WTC11 (cell line): ENCODE measurements around the gene POU5F2. TPM values are rescaled to one million over a fixed set of nuclear protein-coding genes. Genes with fewer than 3 reads are reported as not detected.

Source experiments
- ATAC-seq: fragments of 200-7000 bp; cut with Tn5 transposase; 2 replicates; pipeline ENCODE4 v1.10.0; 2021; ENCODE audit warnings: mild to moderate bottlenecking, moderate library complexity
- CTCF ChIA-PET: fragments of 300-600 bp; sonication (Branson Sonifier 250); formaldehyde crosslinking; loops from one replicate; lab custom pipeline; 2021; ENCODE audit warnings: antibody characterized with exemption; lab: Charles Lee
- POLR2A ChIA-PET: fragments of 350-600 bp; sonication (Branson Sonifier 250); formaldehyde crosslinking; loops from one replicate; lab custom pipeline; 2021; ENCODE audit warnings: antibody characterized with exemption; lab: Charles Lee
- DNase-seq: peaks from one replicate; pipeline ENCODE4 v3.0.0; 2021; ENCODE audit warnings: low spot score
- H3K27ac Mint-ChIP-seq: 2 replicates; pipeline ENCODE4 v1.8.0; 2021; ENCODE audit warnings: mixed read lengths
- H3K27me3 Mint-ChIP-seq: 2 replicates; pipeline ENCODE4 v1.8.0; 2021; ENCODE audit warnings: low read depth, mild to moderate bottlenecking, moderate library complexity, mixed read lengths
- H3K36me3 Mint-ChIP-seq: 2 replicates; pipeline ENCODE4 v1.8.0; 2021; ENCODE audit warnings: mixed read lengths
- H3K4me1 Mint-ChIP-seq: 2 replicates; pipeline ENCODE4 v1.8.0; 2022; ENCODE audit warnings: mixed read lengths
- H3K4me3 Mint-ChIP-seq: 2 replicates; pipeline ENCODE4 v1.8.0; 2021; ENCODE audit warnings: mild to moderate bottlenecking, moderate library complexity, mixed read lengths
- H3K9me3 Mint-ChIP-seq: 2 replicates; pipeline ENCODE4 v1.8.0; 2021; ENCODE audit warnings: mixed read lengths
- ARID4B ChIP-seq: sonication (generic); formaldehyde crosslinking; IDR thresholded peaks from 2 replicates; pipeline ENCODE4 v1.8.0; 2023; ENCODE audit warnings: missing genetic modification reagents, mild to moderate bottlenecking, borderline replicate concordance
- ATF1 ChIP-seq: sonication (generic); formaldehyde crosslinking; IDR thresholded peaks from 2 replicates; pipeline ENCODE4 v1.8.1; 2023; ENCODE audit warnings: mild to moderate bottlenecking, moderate library complexity, missing genetic modification reagents
- ATF3 ChIP-seq: sonication (generic); formaldehyde crosslinking; conservative IDR thresholded peaks from 2 replicates; pipeline ENCODE4 v1.8.1; 2022; ENCODE audit warnings: mild to moderate bottlenecking, missing genetic modification reagents
- CDX4 ChIP-seq: fragments of 250-450 bp; sonication (Bioruptor Pico); IDR thresholded peaks from 2 replicates; pipeline ENCODE4 v1.9.0; 2021; ENCODE audit warnings: moderate library complexity, mild to moderate bottlenecking, inconsistent platforms, borderline replicate concordance
- E2F5 ChIP-seq: sonication (generic); formaldehyde crosslinking; IDR thresholded peaks from 2 replicates; pipeline ENCODE4 v1.8.1; 2022; ENCODE audit warnings: mild to moderate bottlenecking, moderate library complexity, missing genetic modification reagents
- ELF4 ChIP-seq: sonication (generic); formaldehyde crosslinking; IDR thresholded peaks from 2 replicates; pipeline ENCODE4 v1.8.1; 2022; ENCODE audit warnings: low read depth, mild to moderate bottlenecking, moderate library complexity, missing genetic modification reagents
- ERG ChIP-seq: fragments of 250-450 bp; sonication (Bioruptor Pico); IDR thresholded peaks from 2 replicates; pipeline ENCODE4 v1.8.0; 2021; ENCODE audit warnings: mild to moderate bottlenecking
- FOXP4 ChIP-seq: sonication (generic); formaldehyde crosslinking; IDR thresholded peaks from 2 replicates; pipeline ENCODE4 v1.8.0; 2022; ENCODE audit warnings: mild to moderate bottlenecking, missing genetic modification reagents
- MAX ChIP-seq: sonication (generic); formaldehyde crosslinking; IDR thresholded peaks from 2 replicates; pipeline ENCODE4 v1.8.0; 2022; ENCODE audit warnings: mild to moderate bottlenecking, missing genetic modification reagents
- MYBL2 ChIP-seq: sonication (generic); formaldehyde crosslinking; IDR thresholded peaks from 2 replicates; pipeline ENCODE4 v1.8.1; 2023; ENCODE audit warnings: mild to moderate bottlenecking, moderate library complexity, missing genetic modification reagents
- NR3C1 ChIP-seq: sonication (generic); formaldehyde crosslinking; conservative IDR thresholded peaks from 2 replicates; pipeline ENCODE4 v1.8.1; 2023; ENCODE audit warnings: low read depth, mild to moderate bottlenecking, missing genetic modification reagents
- PRRX2 ChIP-seq: fragments of 250-450 bp; sonication (Bioruptor Pico); IDR thresholded peaks from 2 replicates; pipeline ENCODE4 v1.8.0; 2021; ENCODE audit warnings: mild to moderate bottlenecking
- SMAD4 ChIP-seq: sonication (generic); formaldehyde crosslinking; IDR thresholded peaks from 2 replicates; pipeline ENCODE4 v1.8.0; 2022; ENCODE audit warnings: mild to moderate bottlenecking, missing genetic modification reagents
- SOX15 ChIP-seq: fragments of 250-450 bp; sonication (Bioruptor Pico); IDR thresholded peaks from 2 replicates; pipeline ENCODE4 v1.9.0; 2021; ENCODE audit warnings: mild to moderate bottlenecking
- SP1 ChIP-seq: sonication (generic); formaldehyde crosslinking; conservative IDR thresholded peaks from 2 replicates; pipeline ENCODE4 v1.8.1; 2022; ENCODE audit warnings: missing genetic modification reagents
- TCF7 ChIP-seq: sonication (generic); formaldehyde crosslinking; IDR thresholded peaks from 2 replicates; pipeline ENCODE4 v1.8.0; 2022; ENCODE audit warnings: mild to moderate bottlenecking, low read depth, missing genetic modification reagents, moderate library complexity
- TEAD4 ChIP-seq: sonication (generic); formaldehyde crosslinking; IDR thresholded peaks from 2 replicates; pipeline ENCODE4 v1.8.0; 2022; ENCODE audit warnings: mild to moderate bottlenecking, missing genetic modification reagents
- USF2 ChIP-seq: sonication (generic); formaldehyde crosslinking; IDR thresholded peaks from 2 replicates; pipeline ENCODE4 v1.8.1; 2023; ENCODE audit warnings: mild to moderate bottlenecking, missing genetic modification reagents, moderate library complexity
- ZNF219 ChIP-seq: sonication (generic); formaldehyde crosslinking; IDR thresholded peaks from 2 replicates; pipeline ENCODE4 v1.8.0; 2023; ENCODE audit warnings: missing genetic modification reagents, mild to moderate bottlenecking, borderline replicate concordance
- ZNF281 ChIP-seq: sonication (generic); formaldehyde crosslinking; IDR thresholded peaks from 2 replicates; pipeline ENCODE4 v1.8.0; 2023; ENCODE audit warnings: mild to moderate bottlenecking, missing genetic modification reagents
- ZNF396 ChIP-seq: fragments of 250-450 bp; sonication (Bioruptor Pico); IDR thresholded peaks from 2 replicates; pipeline ENCODE4 v1.8.0; 2021; ENCODE audit warnings: mild to moderate bottlenecking, moderate library complexity, borderline replicate concordance
- ZNF423 ChIP-seq: fragments of 250-450 bp; sonication (Bioruptor Pico); IDR thresholded peaks from 2 replicates; pipeline ENCODE4 v2.1.2; 2022; ENCODE audit warnings: mild to moderate bottlenecking, moderate library complexity
- total RNA-seq: library from RNA; stranded (reverse); gene quantifications from 3 replicates; pipeline ENCODE4 v1.2.3, GENCODE V29; 2021

The POU5F2 gene
- total RNA-seq, 1 experiment from 2014 or later: 0.13 TPM

GRCh38 chr5:93785475-93785874, 44.1 kb upstream of the POU5F2 start:
- H3K27me3 Mint-ChIP-seq: no peaks in the 10 kb centered on the region
- no peaks in the 10 kb centered on the region for H3K36me3 Mint-ChIP-seq
- TF ChIP-seq MAX (CRISPR knock-in tag): no peak
- TF ChIP-seq USF2 (CRISPR knock-in tag): no peak
- no peak for TF ChIP-seq FOXP4
- TF ChIP-seq MYBL2 (CRISPR knock-in tag): no peak
- no peak for TF ChIP-seq ZNF396 (CRISPR knock-in tag)
- TF ChIP-seq ARID4B (CRISPR knock-in tag): no peak
- no peak for TF ChIP-seq SMAD4
- TF ChIP-seq TEAD4 (CRISPR knock-in tag): no peak
- no peak for TF ChIP-seq SP1 (CRISPR knock-in tag)
- TF ChIP-seq ZNF423 (CRISPR knock-in tag): no peak
- TF ChIP-seq PRRX2 (CRISPR knock-in tag): no peak
- TF ChIP-seq TCF7: no peak
- TF ChIP-seq E2F5 (CRISPR knock-in tag): no peak
- TF ChIP-seq ATF1: no peak
- H3K27ac Mint-ChIP-seq: no peak overlapping the region
- no peak for DNase-seq
- ChIA-PET CTCF (no interaction called here), POLR2A (interaction anchor here (0.5 kb wide), 1 partner anchor 940 kb away, joined by 3 read pairs; no protein-coding TSS in a partner anchor)
- no peak overlapping the region for H3K4me3 Mint-ChIP-seq
- H3K4me1 Mint-ChIP-seq: no peaks in the 10 kb centered on the region
- ATAC-seq: no peak
- no peaks in the 10 kb centered on the region for H3K9me3 Mint-ChIP-seq

GRCh38 chr5:93782978-93783377, 41.6 kb upstream of the POU5F2 start:
- CTCF ChIA-PET: interaction anchor here (1.2 to 2.2 kb wide), 2 partner anchors 18 to 175 kb away, joined by 3 to 12 read pairs; no protein-coding TSS in a partner anchor
- Mint-ChIP-seq H3K9me3 (no peaks in the 10 kb centered on the region), H3K4me1 (no peaks in the 10 kb centered on the region), H3K27ac (no peak overlapping the region), H3K36me3 (no peaks in the 10 kb centered on the region), H3K4me3 (no peak overlapping the region), H3K27me3 (no peaks in the 10 kb centered on the region)
- DNase-seq (no peak), ATAC-seq (no peak)
- POLR2A ChIA-PET: no interaction called here
- TF ChIP-seq ZNF219 (CRISPR knock-in tag) (no peak), ELF4 (CRISPR knock-in tag) (no peak), SOX15 (no peak), CDX4 (CRISPR knock-in tag) (no peak), NR3C1 (no peak), ZNF281 (CRISPR knock-in tag) (no peak), ATF3 (CRISPR knock-in tag) (no peak), ERG (CRISPR knock-in tag) (no peak)
